HepG2 (cell line): ENCODE results near the gene DNAAF1. TPM values are rescaled to one million over a fixed set of nuclear protein-coding genes. Genes with fewer than 3 reads are reported as not detected.

Experiments
- HMG20A ChIP-seq: IDR thresholded peaks from 2 replicates; pipeline ENCODE4 v1.6.1; 2016; ENCODE audit warnings: borderline replicate concordance
- KAT8 ChIP-seq: IDR thresholded peaks from 2 replicates; pipeline ENCODE4 v1.6.1; 2016; ENCODE audit warnings: missing genetic modification reagents, missing compliant biosample characterization
- KDM3A ChIP-seq: IDR thresholded peaks from 2 replicates; pipeline ENCODE4 v1.6.1; 2018; ENCODE audit warnings: low read depth, missing compliant biosample characterization
- POGZ ChIP-seq: sonication (generic); formaldehyde crosslinking; IDR thresholded peaks from 2 replicates; pipeline ENCODE4 v1.4.0; 2020; ENCODE audit warnings: mild to moderate bottlenecking, missing genetic modification reagents
- ZFP37 ChIP-seq: sonication (generic); formaldehyde crosslinking; IDR thresholded peaks from 2 replicates; pipeline ENCODE4 v1.4.0; 2020; ENCODE audit warnings: missing genetic modification reagents, borderline replicate concordance
- ZNF367 ChIP-seq: sonication (generic); formaldehyde crosslinking; IDR thresholded peaks from 2 replicates; pipeline ENCODE4 v1.4.0; 2020; ENCODE audit warnings: missing genetic modification reagents, borderline replicate concordance
- polyA plus RNA-seq, 8 experiments: library from polyadenylated mRNA; depleted of rRNA in 3 of 8; stranded (reverse) in 7 of 8; unstranded in 1 of 8; fragments of >200 nt; fragmentation: Illumina TruSeq in 4 of 8; extraction: Trizol in 4 of 8; gene quantifications; 2 replicates each; pipeline versions ENCODE4 v1.2.1 to v1.2.3, GENCODE V29; 2011 to 2016; ENCODE audit warnings: low read depth in 4 of 8, missing spikeins in 1 of 8, mixed read lengths in 1 of 8; ENCODE audit not compliant: insufficient read depth in 1 of 8
- total RNA-seq, 5 experiments: library from RNA; depleted of rRNA; stranded (reverse); fragments of >200 nt; fragmentation: Illumina TruSeq; extraction: Trizol; gene quantifications; 2 replicates each; pipeline ENCODE4 v1.2.3, GENCODE V29; 2016; ENCODE audit warnings: low read depth in 1 of 5
- TF ChIP-seq, protein P1 (sequence below): IDR thresholded peaks from 2 replicates; pipeline ENCODE4 v1.6.1; 2016; ENCODE audit warnings: missing compliant biosample characterization, missing genetic modification reagents, borderline replicate concordance
- TF ChIP-seq, protein P2 (sequence below): sonication (generic); formaldehyde crosslinking; IDR thresholded peaks from 2 replicates; pipeline ENCODE4 v1.4.0; 2020; ENCODE audit warnings: mild to moderate bottlenecking, missing genetic modification reagents, borderline replicate concordance
- TF ChIP-seq, protein P3 (sequence below): sonication (generic); formaldehyde crosslinking; IDR thresholded peaks from 2 replicates; pipeline ENCODE4 v1.5.0; 2020; ENCODE audit warnings: mild to moderate bottlenecking, missing genetic modification reagents
- TF ChIP-seq, protein P4 (sequence below): fragments of 450-650 bp; IDR thresholded peaks from 2 replicates; pipeline ENCODE4 v1.6.1; 2017; ENCODE audit warnings: mild to moderate bottlenecking
- TF ChIP-seq, protein P5 (sequence below): sonication (generic); formaldehyde crosslinking; IDR thresholded peaks from 2 replicates; pipeline ENCODE4 v1.4.0; 2020; ENCODE audit warnings: mild to moderate bottlenecking, missing genetic modification reagents

The DNAAF1 gene
- total and polyA plus RNA-seq, 2 of the 13 experiments (the other 11 are each of a cell fraction or from before 2014, with no cell fraction given): 0.04 TPM; not detected in 1

DNA sequence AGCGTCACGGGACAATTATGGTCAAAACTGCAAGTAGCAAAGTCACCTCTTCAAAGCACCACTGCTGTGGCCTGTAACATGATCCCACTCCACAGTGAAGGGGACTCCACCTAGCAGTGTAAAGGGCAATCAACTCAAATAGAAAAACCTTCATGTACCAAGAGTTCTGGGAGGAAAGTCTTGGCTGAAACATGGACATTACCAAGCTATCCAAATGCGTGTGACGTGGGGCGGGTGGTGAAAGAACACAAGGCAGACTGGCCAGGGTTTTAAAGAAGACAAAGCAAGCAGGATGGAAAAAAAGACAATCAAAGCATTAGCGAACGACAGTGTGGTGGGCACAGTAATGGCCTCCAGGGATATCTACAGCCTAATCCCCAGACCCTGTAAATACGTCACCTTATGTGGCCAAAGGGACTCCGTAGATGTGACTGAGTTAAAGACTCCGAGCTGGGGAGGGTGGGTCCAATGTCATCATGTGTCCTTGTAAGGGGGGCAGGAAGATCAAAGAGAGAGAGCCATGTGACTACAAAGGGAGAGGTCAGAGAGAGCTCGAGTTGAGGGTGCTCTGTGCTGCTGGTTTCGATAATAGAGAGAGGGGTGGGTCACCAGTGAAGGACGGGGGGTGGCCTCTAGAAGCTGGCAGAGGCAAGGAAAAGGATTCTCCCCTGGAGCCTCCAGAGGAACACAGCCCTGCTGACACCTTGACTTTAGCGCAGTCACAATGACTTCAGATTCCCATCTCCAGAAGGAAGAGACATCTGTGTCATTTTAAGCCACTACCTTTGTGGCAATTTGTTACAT is 6.1 kb upstream of the DNAAF1 start (continued):
- TF ChIP-seq KDM3A (no peak), ZFP37 (CRISPR knock-in tag) (no peak), KAT8 (CRISPR knock-in tag) (peak; percentile 50; the same call in 1 of the 2 replicates), ZNF367 (no peak), POGZ (peak; percentile 45; the same call in 1 of the 2 replicates), HMG20A (CRISPR knock-in tag) (peak; percentile 22; the same call in 1 of the 2 replicates)
- TF ChIP-seq, protein P1, sequence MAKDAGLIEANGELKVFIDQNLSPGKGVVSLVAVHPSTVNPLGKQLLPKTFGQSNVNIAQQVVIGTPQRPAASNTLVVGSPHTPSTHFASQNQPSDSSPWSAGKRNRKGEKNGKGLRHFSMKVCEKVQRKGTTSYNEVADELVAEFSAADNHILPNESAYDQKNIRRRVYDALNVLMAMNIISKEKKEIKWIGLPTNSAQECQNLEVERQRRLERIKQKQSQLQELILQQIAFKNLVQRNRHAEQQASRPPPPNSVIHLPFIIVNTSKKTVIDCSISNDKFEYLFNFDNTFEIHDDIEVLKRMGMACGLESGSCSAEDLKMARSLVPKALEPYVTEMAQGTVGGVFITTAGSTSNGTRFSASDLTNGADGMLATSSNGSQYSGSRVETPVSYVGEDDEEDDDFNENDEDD: peak; percentile 44; the same call in 1 of the 2 replicates
- TF ChIP-seq, protein P2, sequence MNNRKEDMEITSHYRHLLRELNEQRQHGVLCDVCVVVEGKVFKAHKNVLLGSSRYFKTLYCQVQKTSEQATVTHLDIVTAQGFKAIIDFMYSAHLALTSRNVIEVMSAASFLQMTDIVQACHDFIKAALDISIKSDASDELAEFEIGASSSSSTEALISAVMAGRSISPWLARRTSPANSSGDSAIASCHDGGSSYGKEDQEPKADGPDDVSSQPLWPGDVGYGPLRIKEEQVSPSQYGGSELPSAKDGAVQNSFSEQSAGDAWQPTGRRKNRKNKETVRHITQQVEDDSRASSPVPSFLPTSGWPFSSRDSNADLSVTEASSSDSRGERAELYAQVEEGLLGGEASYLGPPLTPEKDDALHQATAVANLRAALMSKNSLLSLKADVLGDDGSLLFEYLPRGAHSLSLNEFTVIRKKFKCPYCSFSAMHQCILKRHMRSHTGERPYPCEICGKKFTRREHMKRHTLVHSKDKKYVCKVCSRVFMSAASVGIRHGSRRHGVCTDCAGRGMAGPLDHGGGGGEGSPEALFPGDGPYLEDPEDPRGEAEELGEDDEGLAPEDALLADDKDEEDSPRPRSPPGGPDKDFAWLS (CRISPR knock-in tag): no peak
- TF ChIP-seq, protein P3, sequence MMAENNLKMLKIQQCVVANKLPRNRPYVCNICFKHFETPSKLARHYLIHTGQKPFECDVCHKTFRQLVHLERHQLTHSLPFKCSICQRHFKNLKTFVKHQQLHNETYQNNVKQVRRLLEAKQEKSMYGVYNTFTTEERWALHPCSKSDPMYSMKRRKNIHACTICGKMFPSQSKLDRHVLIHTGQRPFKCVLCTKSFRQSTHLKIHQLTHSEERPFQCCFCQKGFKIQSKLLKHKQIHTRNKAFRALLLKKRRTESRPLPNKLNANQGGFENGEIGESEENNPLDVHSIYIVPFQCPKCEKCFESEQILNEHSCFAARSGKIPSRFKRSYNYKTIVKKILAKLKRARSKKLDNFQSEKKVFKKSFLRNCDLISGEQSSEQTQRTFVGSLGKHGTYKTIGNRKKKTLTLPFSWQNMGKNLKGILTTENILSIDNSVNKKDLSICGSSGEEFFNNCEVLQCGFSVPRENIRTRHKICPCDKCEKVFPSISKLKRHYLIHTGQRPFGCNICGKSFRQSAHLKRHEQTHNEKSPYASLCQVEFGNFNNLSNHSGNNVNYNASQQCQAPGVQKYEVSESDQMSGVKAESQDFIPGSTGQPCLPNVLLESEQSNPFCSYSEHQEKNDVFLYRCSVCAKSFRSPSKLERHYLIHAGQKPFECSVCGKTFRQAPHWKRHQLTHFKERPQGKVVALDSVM (CRISPR knock-in tag): no peak; the same call in 1 of the 2 replicates
- TF ChIP-seq, protein P4, sequence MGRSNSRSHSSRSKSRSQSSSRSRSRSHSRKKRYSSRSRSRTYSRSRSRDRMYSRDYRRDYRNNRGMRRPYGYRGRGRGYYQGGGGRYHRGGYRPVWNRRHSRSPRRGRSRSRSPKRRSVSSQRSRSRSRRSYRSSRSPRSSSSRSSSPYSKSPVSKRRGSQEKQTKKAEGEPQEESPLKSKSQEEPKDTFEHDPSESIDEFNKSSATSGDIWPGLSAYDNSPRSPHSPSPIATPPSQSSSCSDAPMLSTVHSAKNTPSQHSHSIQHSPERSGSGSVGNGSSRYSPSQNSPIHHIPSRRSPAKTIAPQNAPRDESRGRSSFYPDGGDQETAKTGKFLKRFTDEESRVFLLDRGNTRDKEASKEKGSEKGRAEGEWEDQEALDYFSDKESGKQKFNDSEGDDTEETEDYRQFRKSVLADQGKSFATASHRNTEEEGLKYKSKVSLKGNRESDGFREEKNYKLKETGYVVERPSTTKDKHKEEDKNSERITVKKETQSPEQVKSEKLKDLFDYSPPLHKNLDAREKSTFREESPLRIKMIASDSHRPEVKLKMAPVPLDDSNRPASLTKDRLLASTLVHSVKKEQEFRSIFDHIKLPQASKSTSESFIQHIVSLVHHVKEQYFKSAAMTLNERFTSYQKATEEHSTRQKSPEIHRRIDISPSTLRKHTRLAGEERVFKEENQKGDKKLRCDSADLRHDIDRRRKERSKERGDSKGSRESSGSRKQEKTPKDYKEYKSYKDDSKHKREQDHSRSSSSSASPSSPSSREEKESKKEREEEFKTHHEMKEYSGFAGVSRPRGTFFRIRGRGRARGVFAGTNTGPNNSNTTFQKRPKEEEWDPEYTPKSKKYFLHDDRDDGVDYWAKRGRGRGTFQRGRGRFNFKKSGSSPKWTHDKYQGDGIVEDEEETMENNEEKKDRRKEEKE: no peak
- TF ChIP-seq, protein P5, sequence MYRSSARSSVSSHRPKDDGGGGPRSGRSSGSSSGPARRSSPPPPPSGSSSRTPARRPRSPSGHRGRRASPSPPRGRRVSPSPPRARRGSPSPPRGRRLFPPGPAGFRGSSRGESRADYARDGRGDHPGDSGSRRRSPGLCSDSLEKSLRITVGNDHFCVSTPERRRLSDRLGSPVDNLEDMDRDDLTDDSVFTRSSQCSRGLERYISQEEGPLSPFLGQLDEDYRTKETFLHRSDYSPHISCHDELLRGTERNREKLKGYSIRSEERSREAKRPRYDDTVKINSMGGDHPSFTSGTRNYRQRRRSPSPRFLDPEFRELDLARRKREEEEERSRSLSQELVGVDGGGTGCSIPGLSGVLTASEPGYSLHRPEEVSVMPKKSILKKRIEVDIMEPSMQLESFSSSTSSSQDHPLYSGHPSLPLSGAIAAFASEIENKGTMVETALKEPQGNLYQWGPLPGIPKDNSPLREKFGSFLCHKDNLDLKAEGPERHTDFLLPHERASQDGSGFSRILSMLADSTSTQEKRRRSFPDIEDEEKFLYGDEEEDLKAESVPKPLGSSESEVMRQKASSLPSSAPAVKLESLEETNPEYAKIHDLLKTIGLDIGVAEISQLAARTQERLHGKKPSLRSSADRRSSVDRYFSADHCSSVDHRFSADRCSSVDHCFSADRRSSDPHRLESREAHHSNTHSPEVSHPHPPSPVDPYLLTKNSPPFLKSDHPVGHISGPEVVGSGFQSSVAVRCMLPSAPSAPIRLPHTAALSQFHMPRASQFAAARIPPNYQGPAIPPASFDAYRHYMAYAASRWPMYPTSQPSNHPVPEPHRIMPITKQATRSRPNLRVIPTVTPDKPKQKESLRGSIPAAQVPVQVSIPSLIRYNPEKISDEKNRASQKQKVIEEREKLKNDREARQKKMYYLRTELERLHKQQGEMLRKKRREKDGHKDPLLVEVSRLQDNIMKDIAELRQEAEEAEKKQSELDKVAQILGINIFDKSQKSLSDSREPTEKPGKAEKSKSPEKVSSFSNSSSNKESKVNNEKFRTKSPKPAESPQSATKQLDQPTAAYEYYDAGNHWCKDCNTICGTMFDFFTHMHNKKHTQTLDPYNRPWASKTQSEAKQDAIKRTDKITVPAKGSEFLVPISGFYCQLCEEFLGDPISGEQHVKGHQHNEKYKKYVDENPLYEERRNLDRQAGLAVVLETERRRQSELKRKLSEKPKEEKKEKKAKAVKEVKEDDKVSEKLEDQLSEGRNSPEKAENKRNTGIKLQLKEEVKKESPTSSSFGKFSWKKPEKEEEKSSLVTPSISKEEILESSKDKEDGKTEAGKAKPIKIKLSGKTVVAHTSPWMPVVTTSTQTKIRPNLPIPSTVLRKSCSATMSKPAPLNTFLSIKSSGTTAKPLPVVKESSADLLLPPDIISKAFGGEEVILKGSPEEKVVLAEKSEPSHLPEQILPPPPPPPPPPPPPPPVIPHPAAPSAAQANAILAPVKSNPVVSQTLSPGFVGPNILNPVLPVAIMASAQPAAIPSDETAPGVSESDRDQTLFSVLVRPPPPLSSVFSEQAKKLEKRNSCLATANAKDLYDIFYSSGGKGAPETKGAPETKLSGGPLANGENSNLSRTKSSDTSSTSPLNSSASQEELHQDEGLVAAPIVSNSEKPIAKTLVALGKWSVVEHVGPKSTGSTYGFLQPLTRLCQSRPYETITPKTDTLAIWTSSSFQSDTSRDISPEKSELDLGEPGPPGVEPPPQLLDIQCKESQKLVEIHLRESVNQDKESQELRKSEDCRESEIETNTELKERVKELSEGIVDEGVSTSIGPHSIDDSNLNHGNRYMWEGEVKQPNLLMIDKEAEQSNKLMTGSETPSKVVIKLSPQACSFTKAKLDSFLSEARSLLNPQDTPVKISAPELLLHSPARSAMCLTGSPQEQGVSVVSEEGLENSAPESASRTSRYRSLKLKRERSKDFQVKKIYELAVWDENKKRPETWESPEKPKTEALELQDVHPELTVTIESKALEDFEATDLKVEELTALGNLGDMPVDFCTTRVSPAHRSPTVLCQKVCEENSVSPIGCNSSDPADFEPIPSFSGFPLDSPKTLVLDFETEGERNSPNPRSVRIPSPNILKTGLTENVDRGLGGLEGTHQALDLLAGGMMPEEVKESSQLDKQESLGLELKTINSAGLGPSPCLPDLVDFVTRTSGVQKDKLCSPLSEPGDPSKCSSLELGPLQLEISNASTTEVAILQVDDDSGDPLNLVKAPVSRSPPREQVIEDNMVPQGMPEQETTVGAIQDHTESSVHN (CRISPR knock-in tag): peak; percentile 28; the same call in 1 of the 2 replicates
